ENCODE results near the gene EYA3.

Gene EYA3

DNA sequence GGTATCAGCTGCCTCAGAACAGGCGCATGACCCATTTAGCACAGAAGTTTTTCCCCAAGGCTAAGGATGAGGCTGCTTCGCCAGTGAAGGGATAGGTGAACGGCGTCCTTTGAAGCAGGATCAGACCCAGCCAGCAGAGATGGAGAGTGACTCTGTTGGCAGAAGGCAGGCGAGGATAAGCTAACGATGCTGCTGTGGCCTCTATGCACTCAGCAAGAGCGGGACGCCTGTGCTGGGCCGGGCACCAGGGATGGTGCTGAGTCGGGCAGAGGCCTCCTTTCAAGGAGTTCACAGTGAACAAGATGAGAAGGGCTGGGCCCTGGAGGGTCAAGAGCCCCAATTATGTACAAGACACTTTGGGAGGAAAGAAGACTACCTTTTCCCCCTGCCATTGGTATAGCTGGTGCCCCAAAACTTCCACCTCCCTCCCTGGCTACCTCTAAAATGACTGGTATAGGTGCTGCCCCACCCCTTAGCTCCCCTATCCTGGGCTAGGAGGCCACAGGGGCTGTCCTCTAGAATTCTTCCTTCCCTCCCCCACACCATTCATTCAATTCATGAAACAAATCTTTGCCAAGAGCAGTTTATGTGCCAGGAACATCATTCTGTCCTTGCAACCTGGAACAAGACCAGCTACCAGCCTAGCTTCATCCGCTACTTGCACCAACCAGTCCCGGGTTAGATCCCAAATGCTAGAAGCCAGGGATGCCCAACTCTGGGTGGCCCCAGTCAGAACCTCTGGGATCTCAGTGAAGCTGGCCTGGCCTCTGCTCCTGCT lies 121.1 kb downstream of the EYA3 start:
- no peak for TF ChIP-seq CTCF (IDR thresholded peaks at IDR 0.05; ENCODE audit: low read length, missing control alignments)
- no peak for DNase-seq (ENCODE audit: low read depth)
- no peak overlapping the region for H3K4me3 ChIP-seq (replicated peaks; ENCODE audit: low read depth, low read length)

- no peak for TF ChIP-seq CTCF (IDR thresholded peaks at IDR 0.05; ENCODE audit: low read length, missing control alignments)
- no peak for DNase-seq (ENCODE audit: low read depth)
- H3K4me3 ChIP-seq (replicated peaks; ENCODE audit: low read depth, low read length): no peak overlapping the region
Measured at GRCh38 chr1:27966402-27967105, 121.9 kb downstream of the EYA3 start.

DNA sequence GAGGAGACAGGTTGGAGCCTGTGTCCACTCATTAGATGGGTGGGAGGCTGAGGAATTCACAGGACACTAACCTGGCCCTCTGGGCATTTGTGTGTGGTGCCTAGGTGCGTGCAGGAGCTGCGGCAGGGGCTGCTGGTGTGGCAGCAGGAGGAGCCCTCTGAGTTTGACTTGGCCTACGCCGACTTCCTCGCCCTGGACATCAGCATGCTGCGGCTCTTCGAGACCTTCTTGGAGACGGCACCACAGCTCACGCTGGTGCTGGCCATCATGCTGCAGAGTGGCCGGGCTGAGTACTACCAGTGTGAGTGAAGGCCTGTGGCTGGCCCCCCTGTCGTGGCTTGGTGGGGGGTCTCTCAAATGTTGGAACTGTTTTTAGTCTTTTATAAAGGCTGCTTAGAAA lies 125.0 kb downstream of the EYA3 start:
- TF ChIP-seq CTCF (IDR thresholded peaks at IDR 0.05; ENCODE audit: low read length, missing control alignments): no peak
- DNase-seq (ENCODE audit: low read depth): no peak
- no peak overlapping the region for H3K4me3 ChIP-seq (replicated peaks; ENCODE audit: low read depth, low read length)

GRCh38 chr1:27961646-27962221 lies 126.7 kb downstream of the EYA3 start:
- H3K4me3 ChIP-seq (replicated peaks; ENCODE audit: low read depth, low read length): no peak overlapping the region
- DNase-seq (ENCODE audit: low read depth): no peak
- no peak for TF ChIP-seq CTCF (IDR thresholded peaks at IDR 0.05; ENCODE audit: low read length, missing control alignments)

GRCh38 chr1:27960762-27961645 lies 127.4 kb downstream of the EYA3 start:
- H3K4me3 ChIP-seq (replicated peaks; ENCODE audit: low read depth, low read length): peak overlapping the region; percentile 64
- TF ChIP-seq CTCF (IDR thresholded peaks at IDR 0.05; ENCODE audit: low read length, missing control alignments): no peak
- no peak for DNase-seq (ENCODE audit: low read depth)

DNA sequence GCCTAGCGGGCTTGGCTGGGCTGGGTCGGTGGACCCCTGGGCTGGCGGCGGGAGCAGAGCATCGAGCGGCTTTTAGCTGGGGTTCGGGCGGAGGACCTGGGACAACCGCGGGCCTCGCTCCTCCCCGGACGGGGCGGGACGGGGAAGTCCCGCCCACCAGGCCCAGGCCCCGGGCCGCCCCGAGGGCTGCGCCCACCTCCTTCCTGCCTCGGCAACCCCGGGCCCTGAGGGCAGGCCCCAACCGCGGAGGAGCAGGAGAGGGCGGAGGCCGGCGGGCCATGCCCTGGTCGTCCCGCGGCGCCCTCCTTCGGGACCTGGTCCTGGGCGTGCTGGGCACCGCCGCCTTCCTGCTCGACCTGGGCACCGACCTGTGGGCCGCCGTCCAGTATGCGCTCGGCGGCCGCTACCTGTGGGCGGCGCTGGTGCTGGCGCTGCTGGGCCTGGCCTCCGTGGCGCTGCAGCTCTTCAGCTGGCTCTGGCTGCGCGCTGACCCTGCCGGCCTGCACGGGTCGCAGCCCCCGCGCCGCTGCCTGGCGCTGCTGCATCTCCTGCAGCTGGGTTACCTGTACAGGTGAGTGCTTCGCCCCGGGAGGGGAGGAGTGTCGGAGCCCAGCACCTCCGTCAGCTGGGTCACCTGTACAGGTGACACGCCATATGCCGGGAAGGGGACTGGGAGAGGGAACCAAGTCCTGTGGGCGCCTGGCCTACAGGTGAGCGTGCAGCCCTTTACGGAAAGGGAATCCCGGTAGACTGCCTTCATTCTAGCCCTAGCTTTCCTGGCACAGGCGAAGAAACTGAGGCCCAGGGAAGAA lies 128.4 kb downstream of the EYA3 start, which contains the start of gene XKR8:
Gene XKR8, plus strand, starts transcription at position 182 of the 812 bp plus-strand sequence. Its CDS starts 97 bp downstream, at position 279.
- H3K4me3 ChIP-seq (replicated peaks; ENCODE audit: low read depth, low read length): peak within 1 kb of the TSS; percentile 64
- peak; percentile 16 for TF ChIP-seq CTCF (IDR thresholded peaks at IDR 0.05; ENCODE audit: low read length, missing control alignments)
- peak; percentile 72 for DNase-seq (ENCODE audit: low read depth)

Measured in fibroblast of pulmonary artery (primary cell).